ENCODE data around the gene DDX24.

Gene DDX24

DNA sequence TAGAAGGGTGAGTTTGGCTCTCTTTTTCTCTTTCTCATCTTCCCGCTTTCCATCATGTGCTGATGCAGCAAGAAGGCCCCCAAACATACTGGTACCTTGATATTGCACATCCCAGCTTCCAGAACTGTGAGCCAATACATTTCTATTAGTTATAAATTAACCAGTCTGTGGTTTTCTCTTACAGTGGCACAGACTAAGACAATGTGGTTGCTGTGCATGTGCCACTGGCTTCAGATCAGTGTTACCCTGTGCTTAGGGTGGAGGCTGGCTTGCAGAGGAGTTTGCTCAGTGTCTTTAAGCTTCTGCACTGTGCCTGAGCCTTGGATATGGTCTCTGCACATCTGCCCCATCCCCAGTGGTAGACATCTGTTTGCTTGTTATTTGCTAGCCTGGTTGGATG is 42.9 kb upstream of the DDX24 start:
- DNase-seq (ENCODE audit: low read depth, low spot score): no peak
- Histone ChIP-seq H3K9me3 (ENCODE audit: control insufficient read depth, insufficient read depth, low read length) (no peaks in the 10 kb centered on the region), H3K4me3 (ENCODE audit: low read length) (no peak overlapping the region), H3K27me3 (ENCODE audit: control insufficient read depth, insufficient read depth, low read length) (no peaks in the 10 kb centered on the region), H3K36me3 (ENCODE audit: control insufficient read depth, insufficient read depth, low read length) (no peaks in the 10 kb centered on the region), H3K27ac (ENCODE audit: low read length) (no peak overlapping the region), H3K4me1 (ENCODE audit: control insufficient read depth, insufficient read depth, low read length) (no peaks in the 10 kb centered on the region)
- no CpG with 5 or more reads among the region's 1 CpG for WGBS (ENCODE audit: insufficient coverage, insufficient read length)

DNA sequence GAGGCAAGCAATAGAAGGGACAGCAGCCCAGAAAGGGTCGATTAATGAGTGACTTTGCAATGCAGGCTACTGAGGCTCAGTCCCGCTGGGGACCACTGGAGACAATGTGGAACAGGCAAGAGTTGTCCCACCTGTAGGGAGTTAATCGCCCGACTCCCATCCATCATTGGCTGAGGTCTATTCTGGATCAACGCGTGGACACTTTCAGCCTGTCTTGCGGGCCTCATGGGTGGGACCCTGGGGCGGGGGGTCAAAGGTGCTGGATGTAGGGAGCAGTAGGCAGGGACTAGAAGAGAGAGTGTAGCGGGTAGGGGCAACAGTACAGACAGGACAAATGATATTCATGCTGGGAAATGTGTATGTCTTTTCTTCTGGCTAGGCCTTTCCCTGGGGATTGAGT is 42.3 kb upstream of the DDX24 start:
- no peaks in the 10 kb centered on the region for H3K9me3 ChIP-seq (ENCODE audit: control insufficient read depth, insufficient read depth, low read length)
- DNase-seq (ENCODE audit: low read depth, low spot score): no peak
- H3K4me1 ChIP-seq (ENCODE audit: control insufficient read depth, insufficient read depth, low read length): no peaks in the 10 kb centered on the region
- H3K27ac ChIP-seq (ENCODE audit: low read length): no peak overlapping the region
- WGBS (ENCODE audit: insufficient coverage, insufficient read length): no CpG with 5 or more reads among the region's 9 CpGs
- no peaks in the 10 kb centered on the region for H3K27me3 ChIP-seq (ENCODE audit: control insufficient read depth, insufficient read depth, low read length)
- no peak overlapping the region for H3K4me3 ChIP-seq (ENCODE audit: low read length)
- no peaks in the 10 kb centered on the region for H3K36me3 ChIP-seq (ENCODE audit: control insufficient read depth, insufficient read depth, low read length)

DNA sequence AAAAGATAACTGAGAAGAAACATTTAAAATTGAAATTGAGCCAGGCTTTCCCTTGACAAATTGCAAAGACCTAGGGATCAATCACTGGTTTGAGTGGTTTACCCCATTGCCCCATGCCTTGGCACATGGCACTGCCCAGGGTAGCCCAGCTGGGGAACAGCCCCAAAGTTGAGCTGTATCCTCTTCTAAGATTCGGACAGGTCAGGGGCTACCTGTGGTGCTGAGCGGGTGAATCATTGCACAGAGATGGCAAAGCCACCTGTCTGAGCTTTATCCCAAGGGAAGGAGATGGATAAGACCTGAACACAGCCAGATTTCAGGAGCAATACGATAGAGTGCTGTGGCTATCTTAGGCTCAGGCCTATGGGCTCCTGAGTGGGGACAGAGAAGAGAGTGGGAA is 41.4 kb upstream of the DDX24 start:
- H3K4me3 ChIP-seq (ENCODE audit: low read length): no peak overlapping the region
- no peaks in the 10 kb centered on the region for H3K9me3 ChIP-seq (ENCODE audit: control insufficient read depth, insufficient read depth, low read length)
- H3K36me3 ChIP-seq (ENCODE audit: control insufficient read depth, insufficient read depth, low read length): no peaks in the 10 kb centered on the region
- DNase-seq (ENCODE audit: low read depth, low spot score): no peak
- H3K27me3 ChIP-seq (ENCODE audit: control insufficient read depth, insufficient read depth, low read length): no peaks in the 10 kb centered on the region
- no CpG with 5 or more reads among the region's 3 CpGs for WGBS (ENCODE audit: insufficient coverage, insufficient read length)
- no peak overlapping the region for H3K27ac ChIP-seq (ENCODE audit: low read length)
- H3K4me1 ChIP-seq (ENCODE audit: control insufficient read depth, insufficient read depth, low read length): no peaks in the 10 kb centered on the region

DNA sequence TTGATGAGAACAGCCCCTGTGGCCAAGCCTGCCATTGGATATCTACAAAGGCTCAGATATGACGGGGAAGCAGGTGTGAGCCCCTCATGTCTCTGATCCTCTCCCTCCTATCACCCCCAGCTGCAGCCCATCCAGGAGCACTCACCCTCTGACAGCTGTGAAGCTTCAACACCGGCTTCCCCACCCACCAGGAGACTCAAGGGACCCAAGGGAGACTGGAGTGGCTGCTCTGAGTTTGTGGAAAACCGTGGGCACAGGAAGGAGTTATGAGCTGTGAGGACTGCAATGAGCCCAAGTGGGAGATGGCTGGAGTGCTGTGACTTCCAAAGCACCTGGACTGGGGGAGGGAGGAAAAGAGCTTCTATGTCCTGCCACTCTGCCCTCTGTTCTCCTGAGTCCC is 40.5 kb upstream of the DDX24 start:
- Histone ChIP-seq H3K4me1 (ENCODE audit: control insufficient read depth, insufficient read depth, low read length) (no peaks in the 10 kb centered on the region), H3K27me3 (ENCODE audit: control insufficient read depth, insufficient read depth, low read length) (no peaks in the 10 kb centered on the region), H3K36me3 (ENCODE audit: control insufficient read depth, insufficient read depth, low read length) (no peaks in the 10 kb centered on the region), H3K4me3 (ENCODE audit: low read length) (no peak overlapping the region), H3K27ac (ENCODE audit: low read length) (no peak overlapping the region), H3K9me3 (ENCODE audit: control insufficient read depth, insufficient read depth, low read length) (no peaks in the 10 kb centered on the region)
- DNase-seq (ENCODE audit: low read depth, low spot score): no peak
- no CpG with 5 or more reads among the region's 3 CpGs for WGBS (ENCODE audit: insufficient coverage, insufficient read length)

DNA sequence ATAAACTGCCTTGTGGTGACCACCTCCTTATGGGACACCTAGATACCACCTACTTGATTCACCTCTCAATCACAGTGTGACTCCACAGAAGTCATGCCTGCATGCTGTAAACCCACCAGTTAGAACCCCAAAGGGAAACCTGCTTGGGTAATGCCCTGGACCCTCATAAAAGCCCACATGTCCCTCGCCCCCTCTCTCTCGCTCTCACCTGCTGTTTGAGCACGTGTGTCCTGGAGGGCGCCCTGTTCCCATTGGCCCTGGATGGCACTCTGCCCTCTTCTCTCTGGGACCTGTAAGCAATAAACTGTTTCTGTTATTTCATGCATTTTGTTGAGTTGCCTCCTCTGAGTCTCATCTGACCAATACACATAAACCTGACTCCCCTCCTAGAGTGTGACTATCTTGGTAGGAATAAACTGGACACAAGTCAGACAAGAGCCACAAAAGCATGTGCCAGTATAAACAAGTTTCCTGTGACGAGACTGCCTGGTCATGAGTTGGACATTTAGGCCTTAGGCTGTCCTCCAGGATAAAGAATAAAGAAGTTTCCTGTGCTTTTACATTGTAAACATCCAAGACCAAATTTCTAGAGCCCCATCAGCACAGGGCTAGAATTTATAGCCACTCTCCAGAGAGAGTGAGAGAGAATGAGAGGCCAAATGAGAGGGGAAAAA is 39.8 kb upstream of the DDX24 start:
- H3K9me3 ChIP-seq (ENCODE audit: control insufficient read depth, insufficient read depth, low read length): no peaks in the 10 kb centered on the region
- no peaks in the 10 kb centered on the region for H3K36me3 ChIP-seq (ENCODE audit: control insufficient read depth, insufficient read depth, low read length)
- no peaks in the 10 kb centered on the region for H3K4me1 ChIP-seq (ENCODE audit: control insufficient read depth, insufficient read depth, low read length)
- WGBS (ENCODE audit: insufficient coverage, insufficient read length): no CpG with 5 or more reads among the region's 5 CpGs
- H3K4me3 ChIP-seq (ENCODE audit: low read length): no peak overlapping the region
- DNase-seq (ENCODE audit: low read depth, low spot score): no peak
- no peak overlapping the region for H3K27ac ChIP-seq (ENCODE audit: low read length)
- no peaks in the 10 kb centered on the region for H3K27me3 ChIP-seq (ENCODE audit: control insufficient read depth, insufficient read depth, low read length)

DNA sequence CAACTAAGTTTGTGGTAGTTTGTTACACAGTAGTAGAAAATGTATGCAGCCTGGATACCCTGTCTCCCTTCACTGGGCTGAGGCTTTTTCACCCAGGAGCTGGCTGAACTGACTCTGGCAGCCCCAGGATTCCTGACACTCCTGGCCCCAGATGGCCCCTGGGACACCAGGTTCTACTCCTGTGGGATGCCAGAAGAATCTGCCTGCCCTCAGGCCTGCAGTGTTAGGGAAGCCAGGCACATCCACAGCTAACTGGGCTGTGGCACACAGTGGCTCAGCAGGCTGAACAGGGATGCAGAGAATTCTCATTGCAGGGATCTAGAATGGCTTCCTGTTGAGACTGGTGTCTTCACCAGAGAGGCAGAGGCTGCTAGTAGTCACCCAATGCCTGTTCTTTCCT is 38.1 kb upstream of the DDX24 start:
- H3K36me3 ChIP-seq (ENCODE audit: control insufficient read depth, insufficient read depth, low read length): no peaks in the 10 kb centered on the region
- H3K27ac ChIP-seq (ENCODE audit: low read length): no peak overlapping the region
- H3K4me3 ChIP-seq (ENCODE audit: low read length): no peak overlapping the region
- no peak for DNase-seq (ENCODE audit: low read depth, low spot score)
- no peaks in the 10 kb centered on the region for H3K4me1 ChIP-seq (ENCODE audit: control insufficient read depth, insufficient read depth, low read length)
- no peaks in the 10 kb centered on the region for H3K9me3 ChIP-seq (ENCODE audit: control insufficient read depth, insufficient read depth, low read length)
- no peaks in the 10 kb centered on the region for H3K27me3 ChIP-seq (ENCODE audit: control insufficient read depth, insufficient read depth, low read length)

DNA sequence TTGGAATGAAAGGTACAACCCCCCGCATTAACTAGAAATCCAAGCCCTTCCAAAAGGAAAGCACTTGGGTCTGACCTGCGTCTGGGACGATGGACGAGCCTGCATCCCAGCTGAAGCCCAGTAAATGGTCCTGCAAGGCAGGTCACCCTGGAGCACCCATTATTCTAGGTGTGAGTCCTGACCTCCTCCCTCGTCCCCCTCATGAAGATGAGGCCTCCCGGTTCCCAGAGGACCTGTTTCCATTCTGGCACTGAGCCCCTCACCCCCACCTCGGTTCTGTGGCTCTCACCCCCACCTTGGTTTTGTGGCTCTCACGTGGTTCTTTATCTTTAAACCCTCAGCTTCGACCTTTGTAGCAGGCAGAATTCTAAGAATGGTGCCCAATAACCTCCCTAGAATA is 36.9 kb upstream of the DDX24 start:
- Histone ChIP-seq H3K4me3 (ENCODE audit: low read length) (no peak overlapping the region), H3K9me3 (ENCODE audit: control insufficient read depth, insufficient read depth, low read length) (no peaks in the 10 kb centered on the region), H3K27me3 (ENCODE audit: control insufficient read depth, insufficient read depth, low read length) (no peaks in the 10 kb centered on the region), H3K4me1 (ENCODE audit: control insufficient read depth, insufficient read depth, low read length) (no peaks in the 10 kb centered on the region), H3K27ac (ENCODE audit: low read length) (no peak overlapping the region), H3K36me3 (ENCODE audit: control insufficient read depth, insufficient read depth, low read length) (no peaks in the 10 kb centered on the region)
- no CpG with 5 or more reads among the region's 9 CpGs for WGBS (ENCODE audit: insufficient coverage, insufficient read length)
- no peak for DNase-seq (ENCODE audit: low read depth, low spot score)

DNA sequence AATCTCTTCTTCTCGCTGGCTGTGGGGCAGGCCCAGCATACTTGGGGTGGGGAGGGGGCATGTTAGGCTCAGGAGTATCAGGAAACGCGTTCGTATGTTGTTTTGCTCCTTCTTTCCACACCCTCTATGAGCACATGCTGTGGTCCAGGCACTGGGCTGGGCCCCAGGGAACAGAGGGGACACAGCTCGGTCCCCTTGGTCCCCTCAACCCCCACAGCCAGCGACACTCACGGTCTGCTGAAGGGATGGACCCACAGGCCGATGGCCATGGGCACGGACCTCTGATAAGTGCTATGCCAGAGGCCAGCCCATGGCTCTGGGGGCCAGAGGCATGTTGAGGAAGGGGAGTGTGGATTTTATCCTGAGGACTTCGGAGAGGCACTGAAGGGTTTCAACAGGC is 35.7 kb upstream of the DDX24 start:
- Histone ChIP-seq H3K9me3 (ENCODE audit: control insufficient read depth, insufficient read depth, low read length) (no peaks in the 10 kb centered on the region), H3K36me3 (ENCODE audit: control insufficient read depth, insufficient read depth, low read length) (no peaks in the 10 kb centered on the region), H3K27ac (ENCODE audit: low read length) (no peak overlapping the region), H3K4me3 (ENCODE audit: low read length) (no peak overlapping the region), H3K4me1 (ENCODE audit: control insufficient read depth, insufficient read depth, low read length) (no peaks in the 10 kb centered on the region), H3K27me3 (ENCODE audit: control insufficient read depth, insufficient read depth, low read length) (no peaks in the 10 kb centered on the region)
- DNase-seq (ENCODE audit: low read depth, low spot score): no peak
- no CpG with 5 or more reads among the region's 10 CpGs for WGBS (ENCODE audit: insufficient coverage, insufficient read length)

DNA sequence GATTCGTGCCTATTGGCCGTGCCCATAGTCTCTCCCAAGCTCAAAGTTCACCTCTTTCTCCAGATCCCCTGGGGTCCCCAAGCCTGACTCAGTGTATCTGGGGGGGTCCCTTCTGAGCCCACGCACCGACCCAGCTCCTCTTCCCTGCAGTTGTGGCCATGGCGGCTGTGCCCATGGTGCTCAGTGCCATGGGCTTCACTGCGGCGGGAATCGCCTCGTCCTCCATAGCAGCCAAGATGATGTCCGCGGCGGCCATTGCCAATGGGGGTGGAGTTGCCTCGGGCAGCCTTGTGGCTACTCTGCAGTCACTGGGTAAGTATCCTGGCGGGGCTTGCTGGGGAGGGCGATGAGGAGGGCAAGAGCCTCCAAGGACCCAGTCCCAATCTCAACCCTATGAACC is 34.6 kb upstream of the DDX24 start:
- no peak for DNase-seq (ENCODE audit: low read depth, low spot score)
- no CpG with 5 or more reads among the region's 15 CpGs for WGBS (ENCODE audit: insufficient coverage, insufficient read length)
- no peaks in the 10 kb centered on the region for H3K4me1 ChIP-seq (ENCODE audit: control insufficient read depth, insufficient read depth, low read length)

DNA sequence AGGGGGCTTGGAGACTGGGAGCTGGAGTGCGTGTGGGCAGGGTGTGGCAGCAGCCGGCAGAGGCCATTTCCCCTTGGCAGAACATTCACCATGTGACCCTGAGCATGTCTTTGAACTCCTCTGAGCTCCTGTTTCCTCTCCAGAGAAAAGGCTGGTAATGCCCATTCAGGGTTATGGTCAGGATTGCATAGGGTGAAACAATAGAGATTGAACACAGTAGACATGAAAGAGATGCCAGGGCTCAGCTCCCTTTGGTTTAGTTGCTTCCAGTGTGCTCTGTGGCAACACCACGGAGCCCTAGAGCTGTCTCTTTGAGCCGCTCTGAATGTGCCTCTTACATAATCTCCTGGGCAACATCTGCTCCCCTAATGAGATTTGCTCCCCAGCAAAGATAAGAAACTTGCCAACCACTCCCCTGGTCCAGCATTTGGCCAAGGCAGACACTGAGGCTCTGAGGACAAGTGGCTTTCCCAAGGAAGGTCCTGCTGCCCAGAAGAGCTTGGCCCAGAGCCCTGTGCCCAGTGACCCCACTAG is 34.1 kb upstream of the DDX24 start:
- no peaks in the 10 kb centered on the region for H3K9me3 ChIP-seq (ENCODE audit: control insufficient read depth, insufficient read depth, low read length)
- no peaks in the 10 kb centered on the region for H3K4me1 ChIP-seq (ENCODE audit: control insufficient read depth, insufficient read depth, low read length)
- no CpG with 5 or more reads among the region's 4 CpGs for WGBS (ENCODE audit: insufficient coverage, insufficient read length)
- H3K27me3 ChIP-seq (ENCODE audit: control insufficient read depth, insufficient read depth, low read length): no peaks in the 10 kb centered on the region
- H3K36me3 ChIP-seq (ENCODE audit: control insufficient read depth, insufficient read depth, low read length): no peaks in the 10 kb centered on the region
- no peak overlapping the region for H3K4me3 ChIP-seq (ENCODE audit: low read length)
- H3K27ac ChIP-seq (ENCODE audit: low read length): no peak overlapping the region
- no peak for DNase-seq (ENCODE audit: low read depth, low spot score)

More for the DNA sequence above, 34.6 kb upstream of the DDX24 start:
- no peak overlapping the region for H3K4me3 ChIP-seq (ENCODE audit: low read length)
- no peak overlapping the region for H3K27ac ChIP-seq (ENCODE audit: low read length)
- no peaks in the 10 kb centered on the region for H3K36me3 ChIP-seq (ENCODE audit: control insufficient read depth, insufficient read depth, low read length)
- no peaks in the 10 kb centered on the region for H3K9me3 ChIP-seq (ENCODE audit: control insufficient read depth, insufficient read depth, low read length)
- H3K27me3 ChIP-seq (ENCODE audit: control insufficient read depth, insufficient read depth, low read length): no peaks in the 10 kb centered on the region

DNA sequence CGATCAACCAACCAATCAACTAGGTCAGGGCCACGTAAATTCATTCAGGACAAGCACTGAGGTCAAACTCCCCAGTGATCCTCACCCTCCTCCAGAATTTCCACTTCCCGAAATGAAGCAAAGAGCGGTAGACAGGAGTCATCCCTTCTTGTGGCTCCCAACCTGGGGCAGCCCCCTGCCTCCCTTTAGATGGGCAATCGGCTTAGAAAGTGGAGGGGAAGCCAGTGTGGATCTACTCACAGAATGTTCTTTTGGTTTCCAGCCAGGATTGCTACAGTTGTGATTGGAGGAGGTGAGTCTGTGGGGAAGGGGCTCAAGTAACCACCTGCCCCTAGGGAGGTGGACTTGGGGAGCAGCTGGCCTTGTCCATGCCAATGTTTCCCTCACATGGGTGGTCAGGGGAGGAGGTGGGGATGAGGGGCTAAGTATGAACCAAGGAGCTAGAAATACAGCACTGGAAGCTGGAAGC is 33.6 kb upstream of the DDX24 start:
- DNase-seq (ENCODE audit: low read depth, low spot score): no peak
- H3K27ac ChIP-seq (ENCODE audit: low read length): no peak overlapping the region
- H3K27me3 ChIP-seq (ENCODE audit: control insufficient read depth, insufficient read depth, low read length): no peaks in the 10 kb centered on the region
- no peaks in the 10 kb centered on the region for H3K9me3 ChIP-seq (ENCODE audit: control insufficient read depth, insufficient read depth, low read length)
- H3K4me3 ChIP-seq (ENCODE audit: low read length): no peak overlapping the region
- H3K4me1 ChIP-seq (ENCODE audit: control insufficient read depth, insufficient read depth, low read length): no peaks in the 10 kb centered on the region
- no CpG with 5 or more reads among the region's 5 CpGs for WGBS (ENCODE audit: insufficient coverage, insufficient read length)
- no peaks in the 10 kb centered on the region for H3K36me3 ChIP-seq (ENCODE audit: control insufficient read depth, insufficient read depth, low read length)
